Liver (tissue), 9 donors: ENCODE results near the gene SETBP1. TPM values are rescaled to one million over a fixed set of nuclear protein-coding genes. Genes with fewer than 3 reads are reported as not detected.

Experiments used
- DNase-seq: peaks from one replicate; pipeline ENCODE4 v3.0.0-alpha.2; 2017; ENCODE audit warnings: low spot score
- H3K27ac ChIP-seq, 2 donors: one replicate each; pipeline ENCODE4 v1.7.0; 2013; ENCODE audit warnings: inconsistent platforms in 2 of 2, low read length in 2 of 2, control low read depth in 1 of 2, low read depth in 1 of 2, mild to moderate bottlenecking in 1 of 2
- H3K27me3 ChIP-seq, 4 donors: one replicate each; pipeline versions ENCODE4 v1.6.1 to v1.7.0; 2013; ENCODE audit warnings: low read length in 3 of 4, inconsistent platforms in 1 of 4, mild to moderate bottlenecking in 1 of 4, moderate library complexity in 1 of 4; ENCODE audit not compliant: control insufficient read depth in 4 of 4, insufficient read depth in 4 of 4
- H3K36me3 ChIP-seq, 4 donors: one replicate each; pipeline versions ENCODE4 v1.6.1 to v1.7.0; 2013; ENCODE audit warnings: low read length in 3 of 4, mild to moderate bottlenecking in 3 of 4, low read depth in 1 of 4, moderate library complexity in 1 of 4; ENCODE audit not compliant: control insufficient read depth in 4 of 4, insufficient read depth in 3 of 4
- H3K4me1 ChIP-seq, 4 donors: one replicate each; pipeline versions ENCODE4 v1.6.1 to v1.7.0; 2013; ENCODE audit warnings: low read length in 3 of 4, mild to moderate bottlenecking in 3 of 4, moderate library complexity in 1 of 4; ENCODE audit not compliant: control insufficient read depth in 4 of 4, insufficient read depth in 4 of 4
- H3K4me3 ChIP-seq, 3 donors: one replicate each; pipeline versions ENCODE4 v1.6.1 to v1.7.0; 2013; ENCODE audit warnings: low read length in 3 of 3, control low read depth in 1 of 3, low read depth in 1 of 3, mild to moderate bottlenecking in 1 of 3
- H3K9ac ChIP-seq, 2 donors: one replicate each; pipeline ENCODE4 v1.7.0; 2013; ENCODE audit warnings: low read length in 2 of 2, mild to moderate bottlenecking in 2 of 2, moderate library complexity in 2 of 2, control low read depth in 1 of 2, low read depth in 1 of 2
- H3K9me3 ChIP-seq, 4 donors: one replicate each; pipeline versions ENCODE4 v1.6.1 to v1.7.0; 2013; ENCODE audit warnings: low read length in 3 of 4; ENCODE audit not compliant: control insufficient read depth in 4 of 4
- ATF3 ChIP-seq: IDR thresholded peaks from 2 replicates; pipeline ENCODE4 v1.6.1; 2016; ENCODE audit warnings: antibody characterized with exemption
- CTCF ChIP-seq: fragments of 150-350 bp; IDR thresholded peaks from 2 replicates; pipeline ENCODE4 v1.5.1; 2017; ENCODE audit warnings: improper control_type of control experiment, low read depth, low read length; ENCODE audit not compliant: missing input control
- EGR1 ChIP-seq, 2 donors: IDR thresholded peaks; 2 replicates each; pipeline ENCODE4 v1.6.1; 2016 to 2018; ENCODE audit warnings: antibody characterized with exemption in 2 of 2, low read depth in 2 of 2
- FOXA2 ChIP-seq: IDR thresholded peaks from 2 replicates; pipeline ENCODE4 v1.6.1; 2016; ENCODE audit warnings: antibody characterized with exemption
- HNF4A ChIP-seq, 2 donors: conservative IDR thresholded peaks; 2 replicates each; pipeline ENCODE4 v1.6.1; 2016; ENCODE audit warnings: antibody characterized with exemption in 2 of 2, mild to moderate bottlenecking in 2 of 2
- HNF4G ChIP-seq: IDR thresholded peaks from 2 replicates; pipeline ENCODE4 v1.6.1; 2016; ENCODE audit warnings: antibody characterized with exemption
- JUND ChIP-seq, 2 donors: IDR thresholded peaks; 2 replicates each; pipeline ENCODE4 v1.6.1; 2016; ENCODE audit warnings: antibody characterized with exemption in 2 of 2
- MAX ChIP-seq: IDR thresholded peaks from 2 replicates; pipeline ENCODE4 v1.6.1; 2016; ENCODE audit warnings: antibody characterized with exemption
- NR2F2 ChIP-seq: IDR thresholded peaks from 2 replicates; pipeline ENCODE4 v1.6.1; 2016; ENCODE audit warnings: antibody characterized with exemption
- RAD21 ChIP-seq, 2 donors: IDR thresholded peaks; 2 replicates each; pipeline ENCODE4 v1.6.1; 2016; ENCODE audit warnings: antibody characterized with exemption in 2 of 2, mild to moderate bottlenecking in 2 of 2
- REST ChIP-seq: IDR thresholded peaks from 2 replicates; pipeline ENCODE4 v1.6.1; 2016; ENCODE audit warnings: antibody characterized with exemption, mild to moderate bottlenecking
- RXRA ChIP-seq, 2 donors: IDR thresholded peaks; 2 replicates each; pipeline ENCODE4 v1.6.1; 2017 to 2018; ENCODE audit warnings: antibody characterized with exemption in 2 of 2, mild to moderate bottlenecking in 1 of 2
- SP1 ChIP-seq: IDR thresholded peaks from 2 replicates; pipeline ENCODE4 v1.6.1; 2018; ENCODE audit warnings: antibody characterized with exemption, mild to moderate bottlenecking
- TAF1 ChIP-seq: conservative IDR thresholded peaks from 2 replicates; pipeline ENCODE4 v1.6.1; 2016; ENCODE audit warnings: antibody characterized with exemption, mild to moderate bottlenecking
- YY1 ChIP-seq: IDR thresholded peaks from 2 replicates; pipeline ENCODE4 v1.6.1; 2016; ENCODE audit warnings: antibody characterized with exemption, mild to moderate bottlenecking
- ZBTB33 ChIP-seq: IDR thresholded peaks from 2 replicates; pipeline ENCODE4 v1.6.1; 2016; ENCODE audit warnings: antibody characterized with exemption
- WGBS: extraction: QIAGEN DNeasy Blood & Tissue Kit; methylation state at CpG from one replicate; pipeline ENCODE4 v1.1.7; 2013; 5-methylcytosine and 5-hydroxymethylcytosine counted together
- polyA plus RNA-seq, 2 donors: library from polyadenylated mRNA; stranded (reverse) in 1 of 2; unstranded in 1 of 2; fragments of 200-250 nt in 1 of 2; fragments of >200 nt in 1 of 2; fragmentation: Nextera tagmentation in 1 of 2; extraction: Ambion mirVana in 1 of 2; gene quantifications; one replicate each; pipeline versions ENCODE4 v1.2.1 to v1.2.3, GENCODE V29; 2013 to 2015
- total RNA-seq, 2 donors: library from RNA; depleted of rRNA; stranded (reverse); fragments of >200 nt; gene quantifications; one replicate each; pipeline ENCODE4 v1.2.3, GENCODE V29; 2014
- donor health status: healthy.
- donor health status: healthy.
- donor health status: healthy.
- donor health status: healthy.
- donor health status: healthy.

The SETBP1 gene
- total and polyA plus RNA-seq, 4 donors, result 2.5 to 15.8 (median 4.7) TPM

GRCh38 chr18:45084206-45084605, 403.5 kb downstream of the SETBP1 start:
- no peaks in the 10 kb centered on the region for H3K4me1 ChIP-seq
- H3K27me3 ChIP-seq, result no peaks in the 10 kb centered on the region
- no peak overlapping the region for H3K9ac ChIP-seq
- no peak overlapping the region for H3K4me3 ChIP-seq
- 85% methylated on average over 13 of the region's 13 CpGs for WGBS
- H3K9me3 ChIP-seq, result no peaks in the 10 kb centered on the region
- no peak for TF ChIP-seq FOXA2
- TF ChIP-seq JUND (IDR thresholded peaks at IDR 0.05), result no peak
- no peak for TF ChIP-seq HNF4A (conservative IDR thresholded peaks at IDR 0.05)
- TF ChIP-seq CTCF, result no peak
- no peak for TF ChIP-seq EGR1 (IDR thresholded peaks at IDR 0.05; ENCODE audit: low read depth in 2 of 2)
- TF ChIP-seq SP1, result no peak
- no peak for TF ChIP-seq ATF3
- no peak for TF ChIP-seq MAX
- TF ChIP-seq REST, result no peak
- TF ChIP-seq RAD21 (IDR thresholded peaks at IDR 0.05), result no peak
- no peak for TF ChIP-seq YY1
- no peak for TF ChIP-seq ZBTB33
- no peak for TF ChIP-seq HNF4G
- no peak for TF ChIP-seq NR2F2
- TF ChIP-seq TAF1, result no peak
- no peak for TF ChIP-seq RXRA (IDR thresholded peaks at IDR 0.05)
- DNase-seq, result no peak
- no peaks in the 10 kb centered on the region for H3K36me3 ChIP-seq
- no peak overlapping the region for H3K27ac ChIP-seq

GRCh38 chr18:45085916-45086624, 405.4 kb downstream of the SETBP1 start:
- Histone ChIP-seq H3K4me1 (no peaks in the 10 kb centered on the region), H3K9ac (no peak overlapping the region), H3K36me3 (no peaks in the 10 kb centered on the region), H3K9me3 (no peaks in the 10 kb centered on the region), H3K27me3 (no peaks in the 10 kb centered on the region), H3K4me3 (no peak overlapping the region), H3K27ac (no peak overlapping the region)
- no peak for DNase-seq
- WGBS, result 76% methylated on average over 5 of the region's 5 CpGs
- TF ChIP-seq HNF4A (conservative IDR thresholded peaks at IDR 0.05) (no peak), NR2F2 (no peak), MAX (no peak), JUND (IDR thresholded peaks at IDR 0.05) (no peak), ATF3 (no peak), RXRA (IDR thresholded peaks at IDR 0.05) (no peak), FOXA2 (no peak), YY1 (no peak), REST (no peak), TAF1 (no peak), SP1 (no peak), ZBTB33 (no peak), RAD21 (IDR thresholded peaks at IDR 0.05) (no peak)
